Prostate gland (tissue), 2 donors: ENCODE results near the gene CAMKMT. TPM values are rescaled to one million over a fixed set of nuclear protein-coding genes. Genes with fewer than 3 reads are reported as not detected.

Experiments used
- DNase-seq: peaks from one replicate; pipeline ENCODE4 v3.0.0-alpha.2; 2019; ENCODE audit warnings: low spot score
- H3K27ac ChIP-seq, 2 donors: fragments of 200-600 bp; sonication (generic); 2 replicates each; pipeline ENCODE4 v1.5.1; 2017 to 2019
- H3K27me3 ChIP-seq: fragments of 200-600 bp; sonication (generic); replicated peaks from 2 replicates; pipeline ENCODE4 v1.5.1; 2019; ENCODE audit not compliant: insufficient read depth
- H3K36me3 ChIP-seq, 2 donors: fragments of 200-600 bp; sonication (generic); 1 replicate in 1 of 2; 2 replicates in 1 of 2; pipeline versions ENCODE4 v1.5.1 to v1.8.1; 2017 to 2019
- H3K4me1 ChIP-seq: fragments of 200-600 bp; sonication (generic); replicated peaks from 2 replicates; pipeline ENCODE4 v1.5.1; 2019
- H3K4me3 ChIP-seq, 2 donors: fragments of 200-600 bp; sonication (generic); 2 replicates each; pipeline ENCODE4 v1.5.1; 2017 to 2019
- H3K9me3 ChIP-seq: fragments of 200-600 bp; sonication (generic); 2 replicates; pipeline ENCODE4 v1.5.1; 2017
- CTCF ChIP-seq, 4 experiments: fragments of 200-600 bp in 2 of 4; fragments of 450-650 bp in 2 of 4; sonication (generic) in 2 of 4; IDR thresholded peaks; 1 replicate in 3 of 4; 2 replicates in 1 of 4; pipeline ENCODE4 v1.5.1; 2016 to 2019; ENCODE audit warnings: antibody characterized with exemption in 4 of 4, mild to moderate bottlenecking in 2 of 4, moderate library complexity in 2 of 4
- POLR2A ChIP-seq: fragments of 450-650 bp; IDR thresholded peaks from one replicate; pipeline ENCODE4 v1.6.1; 2016; ENCODE audit warnings: antibody characterized with exemption, mild to moderate bottlenecking
- POLR2AphosphoS5 ChIP-seq: sonication (generic); formaldehyde crosslinking; IDR thresholded peaks from one replicate; pipeline ENCODE4 v1.6.1; 2017; ENCODE audit warnings: antibody characterized with exemption
- WGBS: methylation state at CpG from one replicate; pipeline ENCODE4 v1.1.5; 2018; 5-methylcytosine and 5-hydroxymethylcytosine counted together
- intact Hi-C: fragments of 100-400 bp; cut with DNase I; formaldehyde crosslinking; loops from one replicate; pipeline ENCODE4 v1.14.2; 2022
- total RNA-seq, 2 donors: library from RNA; depleted of rRNA; stranded (reverse); fragments of >200 nt; gene quantifications; one replicate each; pipeline ENCODE4 v1.1.0, GENCODE V29; 2016

Gene CAMKMT
- total RNA-seq, 2 donors from 2014 or later, result 5.4 to 7.6 TPM

GRCh38 chr2:44745922-44746766, 384.4 kb downstream of the CAMKMT start:
- Histone ChIP-seq H3K4me1 (no peaks in the 10 kb centered on the region), H3K27ac (no peak overlapping the region), H3K36me3 (no peaks in the 10 kb centered on the region), H3K27me3 (no peaks in the 10 kb centered on the region), H3K9me3 (no peaks in the 10 kb centered on the region), H3K4me3 (no peak overlapping the region)
- WGBS, result 77% methylated on average over 4 of the region's 4 CpGs
- no peak for TF ChIP-seq POLR2AphosphoS5
- TF ChIP-seq POLR2A, result no peak
- no peak for TF ChIP-seq CTCF (IDR thresholded peaks at IDR 0.05)
- intact Hi-C loops, result no loop called here
- no peak for DNase-seq

GRCh38 chr2:44746856-44747615, 385.3 kb downstream of the CAMKMT start:
- no peak for TF ChIP-seq POLR2A
- peak; percentile 82 for TF ChIP-seq POLR2AphosphoS5
- H3K36me3 ChIP-seq, result no peaks in the 10 kb centered on the region
- intact Hi-C loops, result no loop called here
- H3K27ac ChIP-seq, result no peak overlapping the region
- WGBS, result 53% methylated on average over 8 of the region's 8 CpGs
- H3K4me3 ChIP-seq, result no peak overlapping the region
- H3K27me3 ChIP-seq, result no peaks in the 10 kb centered on the region
- H3K9me3 ChIP-seq, result no peaks in the 10 kb centered on the region
- H3K4me1 ChIP-seq, result no peaks in the 10 kb centered on the region
- DNase-seq, result peak; percentile 38

DNA sequence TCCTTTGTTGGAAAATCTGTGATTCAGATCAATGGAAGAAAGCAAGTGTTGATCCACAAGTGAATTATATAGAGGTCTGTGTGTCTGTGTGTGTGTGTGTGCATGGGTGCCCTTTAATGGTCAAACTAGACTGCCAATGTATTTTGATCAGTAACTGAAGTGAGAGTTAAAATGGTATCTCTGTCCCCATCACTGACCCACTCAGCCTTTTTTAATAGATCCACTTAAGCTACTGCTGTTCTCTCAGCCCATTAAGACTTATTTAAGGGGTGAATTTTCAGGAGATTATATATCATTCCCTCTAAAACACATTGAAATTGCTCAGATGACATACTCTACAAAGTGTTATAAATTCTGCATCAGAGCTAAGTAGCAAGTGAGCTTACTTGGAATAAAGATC, 386.0 kb downstream of the CAMKMT start:
- no peak for TF ChIP-seq POLR2A
- no peak for TF ChIP-seq POLR2AphosphoS5
- no peak for TF ChIP-seq CTCF (IDR thresholded peaks at IDR 0.05)
- no peaks in the 10 kb centered on the region for H3K9me3 ChIP-seq

GRCh38 chr2:44751754-44752479, 390.2 kb downstream of the CAMKMT start:
- Histone ChIP-seq H3K27ac (no peak overlapping the region), H3K4me1 (no peaks in the 10 kb centered on the region), H3K4me3 (no peak overlapping the region), H3K9me3 (no peaks in the 10 kb centered on the region), H3K36me3 (no peaks in the 10 kb centered on the region), H3K27me3 (no peaks in the 10 kb centered on the region)
- intact Hi-C loops, result no loop called here
- no peak for DNase-seq
- no peak for TF ChIP-seq POLR2AphosphoS5
- no peak for TF ChIP-seq CTCF (IDR thresholded peaks at IDR 0.05)
- no peak for TF ChIP-seq POLR2A
- 88% methylated on average over 8 of the region's 8 CpGs for whole genome bisulfite sequencing

More for the DNA sequence above, 386.0 kb downstream of the CAMKMT start:
- Histone ChIP-seq H3K4me1 (no peaks in the 10 kb centered on the region), H3K4me3 (no peak overlapping the region), H3K36me3 (no peaks in the 10 kb centered on the region), H3K27ac (no peak overlapping the region), H3K27me3 (no peaks in the 10 kb centered on the region)
- intact Hi-C loops, result no loop called here
- no peak for DNase-seq

DNA sequence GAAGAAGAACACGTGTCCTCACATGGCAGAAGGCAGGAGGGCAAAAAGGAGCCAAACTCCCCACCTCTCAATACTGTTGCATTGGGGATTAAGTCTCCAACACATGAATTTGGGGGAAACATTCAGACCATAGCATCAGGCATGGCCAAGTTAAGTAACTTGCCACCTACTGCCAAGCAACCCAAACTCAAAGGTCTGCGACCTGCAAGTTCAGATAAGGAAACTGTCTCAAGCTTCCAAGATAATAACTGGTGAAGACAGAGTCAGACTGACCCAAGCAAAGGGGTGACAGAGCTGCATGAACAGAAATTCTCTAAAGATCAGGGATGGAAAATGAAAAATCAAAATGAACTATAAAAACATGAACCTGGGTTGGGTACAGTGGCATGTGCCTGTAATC, 391.0 kb downstream of the CAMKMT start:
- Histone ChIP-seq H3K4me3 (no peak overlapping the region), H3K27ac (no peak overlapping the region), H3K36me3 (no peaks in the 10 kb centered on the region), H3K4me1 (no peaks in the 10 kb centered on the region), H3K9me3 (no peaks in the 10 kb centered on the region), H3K27me3 (no peaks in the 10 kb centered on the region)
- TF ChIP-seq CTCF (IDR thresholded peaks at IDR 0.05) (no peak), POLR2A (no peak), POLR2AphosphoS5 (no peak)
- 93% methylated on average over 2 of the region's 2 CpGs for WGBS
- intact Hi-C loops, result no loop called here
- no peak for DNase-seq
